H9 (cell line): ENCODE data around the gene TSC2. TPM values are rescaled to one million over a fixed set of nuclear protein-coding genes. Genes with fewer than 3 reads are reported as not detected.
"Not testable (repeated sequence)": the region's sequence is repeated elsewhere in the genome, so short reads cannot be mapped to it uniquely, and the experiment has no call there.

Experiments used
- DNase-seq: peaks from one replicate; pipeline ENCODE4 v3.0.0-alpha.2; 2017
- H2AFZ ChIP-seq: one replicate; pipeline ENCODE4 v1.6.1; 2013; ENCODE audit warnings: mild to moderate bottlenecking, low read length, control low read depth, moderate library complexity
- H2AK5ac ChIP-seq: 2 replicates; pipeline ENCODE4 v1.6.1; 2013; ENCODE audit warnings: low read length, control low read depth, mixed read lengths; ENCODE audit not compliant: insufficient read length
- H2BK120ac ChIP-seq: one replicate; pipeline ENCODE4 v1.6.1; 2013; ENCODE audit warnings: low read depth, mild to moderate bottlenecking, low read length, control low read depth, inconsistent platforms; ENCODE audit not compliant: poor library complexity, severe bottlenecking
- H2BK12ac ChIP-seq: 2 replicates; pipeline ENCODE4 v1.6.1; 2013; ENCODE audit warnings: low read length, control low read depth, mixed read lengths, low read depth; ENCODE audit not compliant: insufficient read length
- H2BK15ac ChIP-seq: 2 replicates; pipeline ENCODE4 v1.6.1; 2013; ENCODE audit warnings: low read depth, low read length, control low read depth
- H2BK20ac ChIP-seq: one replicate; pipeline ENCODE4 v1.6.1; 2013; ENCODE audit warnings: low read depth, mild to moderate bottlenecking, low read length, control low read depth, inconsistent platforms; ENCODE audit not compliant: poor library complexity, severe bottlenecking
- H2BK5ac ChIP-seq: 2 replicates; pipeline ENCODE4 v1.6.1; 2013; ENCODE audit warnings: low read length, control low read depth, mixed read lengths; ENCODE audit not compliant: insufficient read length
- H3K14ac ChIP-seq: 2 replicates; pipeline ENCODE4 v1.6.1; 2013; ENCODE audit warnings: low read length, control low read depth; ENCODE audit not compliant: insufficient read depth
- H3K18ac ChIP-seq: 2 replicates; pipeline ENCODE4 v1.6.1; 2013; ENCODE audit warnings: low read depth, mild to moderate bottlenecking, mixed read lengths, low read length, control low read depth; ENCODE audit not compliant: insufficient read length
- H3K23ac ChIP-seq: 2 replicates; pipeline ENCODE4 v1.6.1; 2013; ENCODE audit warnings: low read length, control low read depth, mixed read lengths, low read depth; ENCODE audit not compliant: insufficient read length
- H3K23me2 ChIP-seq: 2 replicates; pipeline ENCODE4 v1.6.1; 2013; ENCODE audit warnings: low read depth, mild to moderate bottlenecking, mixed read lengths, low read length, control low read depth; ENCODE audit not compliant: insufficient read length, poor library complexity, severe bottlenecking
- H3K27ac ChIP-seq: 2 replicates; pipeline ENCODE4 v1.5.1; 2013; ENCODE audit warnings: low read length, control low read depth, mixed read lengths, low read depth; ENCODE audit not compliant: insufficient read length
- H3K27me3 ChIP-seq: 2 replicates; pipeline ENCODE4 v1.6.1; 2013; ENCODE audit warnings: low read length, control low read depth, inconsistent platforms; ENCODE audit not compliant: insufficient read depth
- H3K4ac ChIP-seq: 2 replicates; pipeline ENCODE4 v1.6.1; 2013; ENCODE audit warnings: low read depth, mild to moderate bottlenecking, control low read depth, inconsistent platforms, low read length, moderate library complexity
- H3K4me1 ChIP-seq: 2 replicates; pipeline ENCODE4 v1.6.1; 2013; ENCODE audit warnings: low read length, control low read depth, inconsistent platforms; ENCODE audit not compliant: insufficient read depth
- H3K4me2 ChIP-seq: 2 replicates; pipeline ENCODE4 v1.6.1; 2013; ENCODE audit warnings: low read length, control low read depth, mixed read lengths; ENCODE audit not compliant: insufficient read length, insufficient read depth
- H3K56ac ChIP-seq: 2 replicates; pipeline ENCODE4 v1.6.1; 2013; ENCODE audit warnings: low read depth, mild to moderate bottlenecking, mixed read lengths, low read length, control low read depth; ENCODE audit not compliant: insufficient read length
- H3K79me1 ChIP-seq: 2 replicates; pipeline ENCODE4 v1.6.1; 2013; ENCODE audit warnings: low read depth, mild to moderate bottlenecking, moderate library complexity, low read length, control low read depth, inconsistent platforms; ENCODE audit not compliant: insufficient read depth, poor library complexity, severe bottlenecking
- H3K79me2 ChIP-seq: 2 replicates; pipeline ENCODE4 v1.6.1; 2013; ENCODE audit warnings: low read length, control low read depth, inconsistent platforms; ENCODE audit not compliant: insufficient read depth
- H3K9ac ChIP-seq: 2 replicates; pipeline ENCODE4 v1.6.1; 2013; ENCODE audit warnings: low read length, control low read depth, mixed read lengths; ENCODE audit not compliant: insufficient read length; ENCODE audit errors: extremely low read depth
- H3K9me3 ChIP-seq: one replicate; pipeline ENCODE4 v1.6.1; 2013; ENCODE audit warnings: low read depth, low read length, inconsistent platforms; ENCODE audit not compliant: control insufficient read depth
- H3T11ph ChIP-seq: one replicate; pipeline ENCODE4 v1.6.1; 2013; ENCODE audit warnings: mild to moderate bottlenecking, low read length, control low read depth, inconsistent platforms
- H4K20me1 ChIP-seq: one replicate; pipeline ENCODE4 v1.6.1; 2013; ENCODE audit not compliant: control insufficient read depth, insufficient read length, insufficient read depth
- H4K5ac ChIP-seq: 2 replicates; pipeline ENCODE4 v1.6.1; 2013; ENCODE audit warnings: low read depth, mild to moderate bottlenecking, mixed read lengths, low read length, control low read depth; ENCODE audit not compliant: insufficient read length
- H4K8ac ChIP-seq: replicated peaks from 2 replicates; pipeline ENCODE4 v1.6.1; 2013; ENCODE audit warnings: low read length, control low read depth, mixed read lengths, low read depth; ENCODE audit not compliant: insufficient read length
- H4K91ac ChIP-seq: 2 replicates; pipeline ENCODE4 v1.6.1; 2013; ENCODE audit warnings: low read depth, mild to moderate bottlenecking, moderate library complexity, mixed read lengths, low read length, control low read depth; ENCODE audit not compliant: insufficient read length
- H3K27ac Mint-ChIP-seq, 3 experiments: 2 replicates in 2 of 3; 3 replicates in 1 of 3; pipeline ENCODE4 v1.8.0; 2020 to 2021; ENCODE audit warnings: mixed read lengths in 3 of 3, mild to moderate bottlenecking in 1 of 3, moderate library complexity in 1 of 3
- H3K27me3 Mint-ChIP-seq: 2 replicates; pipeline ENCODE4 v1.8.0; 2021; ENCODE audit warnings: low read depth, mild to moderate bottlenecking, moderate library complexity, mixed read lengths
- H3K36me3 Mint-ChIP-seq, 3 experiments: 2 replicates in 2 of 3; 3 replicates in 1 of 3; pipeline ENCODE4 v1.8.0; 2020 to 2021; ENCODE audit warnings: low read depth in 3 of 3, mixed read lengths in 3 of 3; ENCODE audit not compliant: insufficient read depth in 1 of 3
- H3K4me1 Mint-ChIP-seq, 2 experiments: 2 replicates each; pipeline ENCODE4 v1.8.0; 2020; ENCODE audit warnings: mixed read lengths in 2 of 2
- H3K4me3 Mint-ChIP-seq, 2 experiments: 2 replicates in 1 of 2; 3 replicates in 1 of 2; pipeline ENCODE4 v1.8.0; 2020 to 2021; ENCODE audit warnings: mild to moderate bottlenecking in 2 of 2, mixed read lengths in 2 of 2, moderate library complexity in 1 of 2
- H3K9me3 Mint-ChIP-seq, 2 experiments: 2 replicates in 1 of 2; 3 replicates in 1 of 2; pipeline ENCODE4 v1.8.0; 2020; ENCODE audit warnings: mild to moderate bottlenecking in 2 of 2, mixed read lengths in 2 of 2, moderate library complexity in 1 of 2
- WGBS: extraction: QIAGEN DNeasy Blood & Tissue Kit; methylation state at CpG from one replicate; pipeline ENCODE4 v1.1.7; 2013; ENCODE audit warnings: missing lambda C conversion rate, low lambda C conversion rate, mixed read lengths; ENCODE audit not compliant: insufficient read length; ENCODE audit errors: extremely low coverage; 5-methylcytosine and 5-hydroxymethylcytosine counted together
- total RNA-seq: library from RNA; stranded (reverse); gene quantifications from 2 replicates; pipeline ENCODE4 v1.2.1, GENCODE V29; 2021
- TF ChIP-seq, protein P1 (sequence below): fragments of 200-600 bp; sonication (generic); conservative IDR thresholded peaks from 3 replicates; pipeline ENCODE4 v1.8.0; 2021; ENCODE audit warnings: antibody characterized with exemption, mild to moderate bottlenecking

The TSC2 gene
- total RNA-seq, 1 experiment from 2014 or later, result 122 TPM

DNA sequence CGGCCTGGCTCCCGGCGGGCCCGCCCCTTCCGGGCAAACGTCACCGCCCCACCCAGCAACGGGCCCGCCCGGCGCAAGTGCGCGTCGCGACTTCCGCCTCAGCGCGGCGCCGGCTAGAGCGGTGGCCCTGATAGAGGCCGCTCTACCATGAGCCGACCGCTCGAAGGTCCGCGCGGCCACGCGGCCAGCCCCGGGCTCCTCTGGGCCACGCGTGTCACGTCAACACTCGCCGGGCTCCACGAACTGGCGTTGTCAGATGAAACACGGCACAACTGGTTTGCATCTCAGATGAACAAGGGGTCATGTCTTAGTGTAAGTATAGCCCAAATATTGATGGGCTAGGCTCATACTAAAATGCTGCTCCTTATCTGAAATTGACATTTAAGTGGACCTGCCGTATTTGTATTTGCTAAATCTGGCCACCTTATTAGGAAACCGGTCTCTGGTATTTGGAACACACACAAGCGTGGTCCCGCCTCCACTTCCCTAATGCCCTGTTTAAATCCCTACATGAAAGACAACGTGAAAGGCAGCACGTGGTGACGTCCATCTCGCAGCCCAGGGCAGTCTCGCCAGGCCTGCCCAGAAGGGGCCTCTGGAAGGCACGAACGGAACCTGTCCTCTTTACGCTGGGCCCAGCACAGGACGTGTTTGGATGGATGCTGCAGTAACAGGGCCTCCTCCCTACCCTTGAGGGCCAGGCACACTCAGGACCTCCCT lies 37.8 kb upstream of the TSC2 start, which contains the start of gene ZNF598:
ZNF598 (minus strand) TSS at position 31 of the 720 bp plus-strand sequence.
- peaks cover 18 to 28% of the 10 kb centered on the region in 2 experiments for H3K4me1 Mint-ChIP-seq
- H3K9me3 Mint-ChIP-seq, result no peaks in the 10 kb centered on the region; a peak in 1 of 5 replicates
- H3K9me3 ChIP-seq, result no peaks in the 10 kb centered on the region

GRCh38 chr16:2011726-2012125 lies 36.1 kb upstream of the TSC2 start:
- H4K91ac ChIP-seq, H3K4me3 Mint-ChIP-seq, H3K27me3 ChIP-seq, H3K4me1 ChIP-seq, H3K27ac ChIP-seq, H3K9me3 Mint-ChIP-seq, H3K4ac ChIP-seq, DNase-seq, H2BK20ac ChIP-seq, H3K9me3 ChIP-seq, H3K56ac ChIP-seq, H3K14ac ChIP-seq, H2BK12ac ChIP-seq, H3K9ac ChIP-seq, H2BK120ac ChIP-seq, H2AK5ac ChIP-seq, H2AFZ ChIP-seq, H3K23ac ChIP-seq, H4K8ac ChIP-seq, H3K4me2 ChIP-seq, H3K27me3 Mint-ChIP-seq, H2BK15ac ChIP-seq, H2BK5ac ChIP-seq, H3K27ac Mint-ChIP-seq, H4K5ac ChIP-seq, H4K20me1 ChIP-seq, H3K18ac ChIP-seq, H3T11ph ChIP-seq: not testable (repeated sequence)
- WGBS, result no CpG with 5 or more reads among the region's 9 CpGs
- H3K4me1 Mint-ChIP-seq, result peaks cover 15 to 21% of the 10 kb centered on the region in 2 experiments
- H3K79me2 ChIP-seq, result peaks cover 21% of the 10 kb centered on the region; the same call in 1 of the 2 replicates
- H3K23me2 ChIP-seq, result peaks cover 11% of the 10 kb centered on the region
- peaks cover 5 to 12% (median 10%) of the 10 kb centered on the region in 3 experiments for H3K36me3 Mint-ChIP-seq
- H3K79me1 ChIP-seq, result peaks cover 15% of the 10 kb centered on the region

More for the DNA sequence above, 37.8 kb upstream of the TSC2 start, which contains the start of gene ZNF598:
- Histone ChIP-seq H3K56ac (no peak within 1 kb of the TSS), H3K23me2 (peaks cover 11% of the 10 kb centered on the region), H3K79me1 (peaks cover 21% of the 10 kb centered on the region), H2BK5ac (no peak within 1 kb of the TSS), H3K27me3 (no peaks in the 10 kb centered on the region), H3K14ac (peak within 1 kb of the TSS; percentile 82; the same call in 1 of the 2 replicates), H3K4me2 (peak within 1 kb of the TSS; percentile 74), H2BK20ac (no peak within 1 kb of the TSS), H2AK5ac (no peak within 1 kb of the TSS), H4K5ac (peak within 1 kb of the TSS; percentile 22), H3K4ac (no peak within 1 kb of the TSS; the same call in 1 of the 2 replicates), H2BK12ac (no peak within 1 kb of the TSS), H4K20me1 (no peaks in the 10 kb centered on the region), H3K18ac (peak within 1 kb of the TSS; percentile 52), H2BK120ac (no peak within 1 kb of the TSS), H2AFZ (no peak within 1 kb of the TSS), H3K9ac (peak within 1 kb of the TSS; percentile 90), H3K4me1 (peaks cover 6% of the 10 kb centered on the region; the same call in 1 of the 2 replicates), H3K79me2 (peaks cover 26% of the 10 kb centered on the region; the same call in 1 of the 2 replicates), H3K23ac (no peak within 1 kb of the TSS), H4K8ac (peak within 1 kb of the TSS; percentile 45), H2BK15ac (no peak within 1 kb of the TSS), H4K91ac (no peak within 1 kb of the TSS), H3K27ac (no peak within 1 kb of the TSS), H3T11ph (no peak within 1 kb of the TSS)
- Mint-ChIP-seq H3K4me3 (peak within 1 kb of the TSS; percentile 85 to 89), H3K27me3 (no peaks in the 10 kb centered on the region; the same call in 1 of the 2 replicates), H3K27ac (peak within 1 kb of the TSS; percentile 74 to 95 (median 77); a peak in 5 of 7 replicates), H3K36me3 (peaks cover 5 to 16% (median 12%) of the 10 kb centered on the region in 3 experiments)
- peak; percentile 72 for DNase-seq
- no CpG with 5 or more reads among the region's 52 CpGs for WGBS
- TF ChIP-seq, protein P1, sequence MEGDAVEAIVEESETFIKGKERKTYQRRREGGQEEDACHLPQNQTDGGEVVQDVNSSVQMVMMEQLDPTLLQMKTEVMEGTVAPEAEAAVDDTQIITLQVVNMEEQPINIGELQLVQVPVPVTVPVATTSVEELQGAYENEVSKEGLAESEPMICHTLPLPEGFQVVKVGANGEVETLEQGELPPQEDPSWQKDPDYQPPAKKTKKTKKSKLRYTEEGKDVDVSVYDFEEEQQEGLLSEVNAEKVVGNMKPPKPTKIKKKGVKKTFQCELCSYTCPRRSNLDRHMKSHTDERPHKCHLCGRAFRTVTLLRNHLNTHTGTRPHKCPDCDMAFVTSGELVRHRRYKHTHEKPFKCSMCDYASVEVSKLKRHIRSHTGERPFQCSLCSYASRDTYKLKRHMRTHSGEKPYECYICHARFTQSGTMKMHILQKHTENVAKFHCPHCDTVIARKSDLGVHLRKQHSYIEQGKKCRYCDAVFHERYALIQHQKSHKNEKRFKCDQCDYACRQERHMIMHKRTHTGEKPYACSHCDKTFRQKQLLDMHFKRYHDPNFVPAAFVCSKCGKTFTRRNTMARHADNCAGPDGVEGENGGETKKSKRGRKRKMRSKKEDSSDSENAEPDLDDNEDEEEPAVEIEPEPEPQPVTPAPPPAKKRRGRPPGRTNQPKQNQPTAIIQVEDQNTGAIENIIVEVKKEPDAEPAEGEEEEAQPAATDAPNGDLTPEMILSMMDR, result no peak
